ENCODE measurements around the gene PSMG3.

The PSMG3 gene

GRCh38 chr7:1545417-1546246, 24.2 kb downstream of the PSMG3 start:
- no peak for DNase-seq (ENCODE audit: low read depth in 2 of 2)

DNA sequence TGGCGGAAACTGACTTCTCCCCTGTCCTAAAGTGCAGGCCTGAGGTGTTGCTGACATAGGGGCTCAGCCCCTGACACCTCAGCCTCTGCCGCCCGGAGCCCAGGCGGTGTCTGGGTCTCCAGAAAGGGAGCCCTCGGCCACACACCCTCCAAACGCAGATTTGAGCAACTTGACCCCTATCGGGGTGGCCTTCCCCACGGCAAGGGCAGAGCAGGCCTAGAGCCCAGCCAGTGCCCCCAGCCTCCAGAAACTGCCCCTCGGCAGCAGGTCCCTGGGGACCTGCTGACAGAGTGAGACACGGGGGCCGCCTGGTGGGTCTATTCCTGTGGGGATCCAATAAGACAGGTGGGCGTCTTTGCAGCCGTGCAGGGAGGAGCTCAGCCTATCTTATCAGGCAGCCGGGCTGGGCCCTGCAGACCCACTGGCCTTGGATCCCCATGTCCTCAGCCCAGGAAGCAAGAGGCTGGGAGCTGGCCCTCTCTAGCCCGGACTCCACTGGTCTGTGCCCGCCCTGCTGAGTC, 24.9 kb downstream of the PSMG3 start:
- DNase-seq (ENCODE audit: low read depth in 2 of 2): no peak

GRCh38 chr7:1544178-1544895, 25.5 kb downstream of the PSMG3 start:
- DNase-seq (ENCODE audit: low read depth in 2 of 2): no peak

- no peak for DNase-seq (ENCODE audit: low read depth in 2 of 2)
These were observed 26.0 kb downstream of the PSMG3 start for GRCh38 chr7:1543826-1544177.

- DNase-seq (ENCODE audit: low read depth in 2 of 2): no peak
These were observed 26.7 kb downstream of the PSMG3 start for GRCh38 chr7:1542841-1543747.

GRCh38 chr7:1542329-1542728, 27.5 kb downstream of the PSMG3 start:
- no peak for DNase-seq (ENCODE audit: low read depth in 2 of 2)

GRCh38 chr7:1541431-1542162, 28.2 kb downstream of the PSMG3 start:
- DNase-seq (ENCODE audit: low read depth in 2 of 2): no peak

- no peak for DNase-seq (ENCODE audit: low read depth in 2 of 2)
These were observed 29.0 kb downstream of the PSMG3 start for GRCh38 chr7:1540776-1541271.

- DNase-seq (ENCODE audit: low read depth in 2 of 2): no peak
These were observed 29.7 kb downstream of the PSMG3 start for GRCh38 chr7:1539882-1540775.

DNA sequence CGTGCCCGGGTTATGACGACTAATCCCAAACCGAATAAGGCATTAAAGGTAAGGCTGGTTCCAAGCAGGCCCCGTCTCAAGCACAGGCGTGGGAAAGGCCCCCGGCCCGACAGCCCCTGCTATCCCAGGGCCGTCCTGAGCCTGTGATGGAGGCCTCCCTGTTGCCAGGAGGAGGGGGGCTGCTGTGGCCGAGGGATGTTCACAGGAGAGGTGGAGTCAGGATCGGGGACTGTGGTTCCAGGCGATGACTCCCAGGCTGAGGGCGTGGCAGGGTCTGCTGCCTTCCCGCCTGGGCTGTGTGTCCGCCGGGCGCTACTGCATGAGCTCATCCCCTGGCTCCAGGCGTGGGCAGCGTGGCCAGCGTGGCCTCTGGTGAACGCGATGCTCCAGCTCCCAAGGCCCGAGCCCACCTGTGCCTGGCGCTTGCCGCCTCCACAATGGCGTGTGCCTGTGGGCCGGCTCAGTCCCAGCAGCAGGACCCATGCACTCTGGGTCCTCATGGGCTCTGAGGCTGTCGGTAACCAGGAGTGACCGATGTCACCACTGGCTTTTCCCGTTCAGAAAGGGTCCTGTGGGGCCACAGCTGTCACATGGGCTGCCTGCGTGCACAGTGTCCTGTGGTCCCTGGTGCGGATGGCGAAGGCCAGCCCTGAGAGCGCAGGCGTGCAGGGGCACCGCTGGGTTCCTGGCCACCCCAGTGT, 30.5 kb downstream of the PSMG3 start:
- no peak for DNase-seq (ENCODE audit: low read depth in 2 of 2)

GRCh38 chr7:1538544-1539180, 31.2 kb downstream of the PSMG3 start:
- no peak for DNase-seq (ENCODE audit: low read depth in 2 of 2)

GRCh38 chr7:1537535-1538412, 32.1 kb downstream of the PSMG3 start:
- no peak for DNase-seq (ENCODE audit: low read depth in 2 of 2)

DNA sequence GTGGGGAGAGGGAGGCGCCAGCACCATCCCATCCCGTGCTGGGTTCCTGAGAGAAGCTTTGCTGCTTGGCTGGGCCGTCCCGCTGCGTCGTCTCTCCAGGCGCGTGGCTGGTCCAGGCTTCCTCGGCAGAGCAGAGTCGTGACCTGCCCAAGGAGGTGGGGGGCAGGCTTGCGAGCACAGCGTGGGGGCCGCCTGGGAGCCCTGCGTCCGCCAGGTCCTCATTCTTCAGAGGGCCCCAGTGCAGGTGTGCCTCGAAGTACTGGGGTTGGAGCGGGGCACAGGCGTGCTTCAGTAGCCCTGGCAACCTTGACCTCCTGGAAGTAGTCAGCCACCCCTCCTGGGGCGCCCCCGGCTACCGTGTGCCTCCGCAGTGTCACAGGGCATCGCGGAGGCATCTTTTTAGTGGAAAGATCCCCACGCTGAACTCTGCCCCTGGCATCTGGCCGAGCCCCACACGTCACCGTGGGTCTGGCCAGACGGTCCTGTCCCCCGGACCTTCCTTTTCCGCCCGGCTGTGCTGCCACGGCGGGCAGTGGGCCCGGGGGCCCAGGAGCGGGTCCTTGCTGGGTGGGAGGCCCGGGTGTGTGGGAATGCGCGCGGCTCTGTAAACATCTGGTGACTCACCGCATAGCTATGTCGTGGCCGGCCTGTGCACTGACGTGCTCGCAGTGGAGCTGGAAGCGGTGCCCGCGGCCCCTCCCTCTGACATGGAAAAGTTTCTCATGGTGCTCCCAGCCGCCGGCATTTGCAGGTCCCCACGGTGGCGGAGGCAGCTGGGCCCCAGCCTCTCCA, 32.9 kb downstream of the PSMG3 start:
- DNase-seq (ENCODE audit: low read depth in 2 of 2): no peak

- no peak for DNase-seq (ENCODE audit: low read depth in 2 of 2)
These were observed 33.4 kb downstream of the PSMG3 start for GRCh38 chr7:1536455-1536742.

GRCh38 chr7:1535701-1536454, 34.0 kb downstream of the PSMG3 start:
- no peak for DNase-seq (ENCODE audit: low read depth in 2 of 2)

- DNase-seq (ENCODE audit: low read depth in 2 of 2): no peak
These were observed 34.8 kb downstream of the PSMG3 start for GRCh38 chr7:1535100-1535458.
